Measurements from ENCODE around the gene MCC. TPM values are rescaled to one million over a fixed set of nuclear protein-coding genes. Genes with fewer than 3 reads are reported as not detected.

The MCC gene
- total RNA-seq, 4 donors from 2014 or later: 5.1 to 22.3 (median 13.0) TPM

GRCh38 chr5:113256671-113257452, 231.4 kb downstream of the MCC start:
- 88 to 95% methylated on average over 4 of the region's 4 CpGs for WGBS, 2 donors
- no peaks in the 10 kb centered on the region for H3K36me3 ChIP-seq
- TF ChIP-seq POLR2A (IDR thresholded peaks at IDR 0.05): no peak
- TF ChIP-seq, protein P1, sequence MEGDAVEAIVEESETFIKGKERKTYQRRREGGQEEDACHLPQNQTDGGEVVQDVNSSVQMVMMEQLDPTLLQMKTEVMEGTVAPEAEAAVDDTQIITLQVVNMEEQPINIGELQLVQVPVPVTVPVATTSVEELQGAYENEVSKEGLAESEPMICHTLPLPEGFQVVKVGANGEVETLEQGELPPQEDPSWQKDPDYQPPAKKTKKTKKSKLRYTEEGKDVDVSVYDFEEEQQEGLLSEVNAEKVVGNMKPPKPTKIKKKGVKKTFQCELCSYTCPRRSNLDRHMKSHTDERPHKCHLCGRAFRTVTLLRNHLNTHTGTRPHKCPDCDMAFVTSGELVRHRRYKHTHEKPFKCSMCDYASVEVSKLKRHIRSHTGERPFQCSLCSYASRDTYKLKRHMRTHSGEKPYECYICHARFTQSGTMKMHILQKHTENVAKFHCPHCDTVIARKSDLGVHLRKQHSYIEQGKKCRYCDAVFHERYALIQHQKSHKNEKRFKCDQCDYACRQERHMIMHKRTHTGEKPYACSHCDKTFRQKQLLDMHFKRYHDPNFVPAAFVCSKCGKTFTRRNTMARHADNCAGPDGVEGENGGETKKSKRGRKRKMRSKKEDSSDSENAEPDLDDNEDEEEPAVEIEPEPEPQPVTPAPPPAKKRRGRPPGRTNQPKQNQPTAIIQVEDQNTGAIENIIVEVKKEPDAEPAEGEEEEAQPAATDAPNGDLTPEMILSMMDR (IDR thresholded peaks at IDR 0.05): no peak
- DNase-seq: no peak
- H3K4me3 ChIP-seq (replicated peaks in 1 of 3): no peak overlapping the region
- no peaks in the 10 kb centered on the region for H3K27me3 ChIP-seq
- H3K9me3 ChIP-seq: no peaks in the 10 kb centered on the region
- H3K27ac ChIP-seq: no peak overlapping the region
- intact Hi-C loops (cut with DNase I): no loop called here
- peaks cover 0 to 3% of the 10 kb centered on the region in 2 donors for H3K4me1 ChIP-seq

GRCh38 chr5:113255579-113256386, 232.5 kb downstream of the MCC start:
- H3K27ac ChIP-seq: peak overlapping the region in 1 of 3 donors; percentile 3
- 81 to 91% methylated on average over 5 of the region's 5 CpGs for WGBS, 2 donors
- intact Hi-C loops (cut with DNase I): no loop called here
- no peak for DNase-seq
- TF ChIP-seq, protein P1 (IDR thresholded peaks at IDR 0.05): no peak
- TF ChIP-seq POLR2A (IDR thresholded peaks at IDR 0.05): no peak
- H3K9me3 ChIP-seq: no peaks in the 10 kb centered on the region
- H3K36me3 ChIP-seq: no peaks in the 10 kb centered on the region
- H3K4me1 ChIP-seq: peaks cover 0 to 7% of the 10 kb centered on the region in 2 donors
- no peaks in the 10 kb centered on the region for H3K27me3 ChIP-seq
- no peak overlapping the region for H3K4me3 ChIP-seq (replicated peaks in 1 of 3)

GRCh38 chr5:113255105-113255504, 233.1 kb downstream of the MCC start:
- TF ChIP-seq, protein P1 (IDR thresholded peaks at IDR 0.05): no peak
- TF ChIP-seq POLR2A (IDR thresholded peaks at IDR 0.05): no peak
- intact Hi-C loops (cut with DNase I): no loop called here

GRCh38 chr5:113253037-113253436, 235.2 kb downstream of the MCC start:
- no peaks in the 10 kb centered on the region for H3K9me3 ChIP-seq
- no peak overlapping the region for H3K27ac ChIP-seq
- intact Hi-C loops (cut with DNase I): no loop called here
- no peak for TF ChIP-seq POLR2A (IDR thresholded peaks at IDR 0.05)
- TF ChIP-seq, protein P1 (IDR thresholded peaks at IDR 0.05): no peak
- no peak for DNase-seq
- 96 to 98% methylated on average over 3 of the region's 3 CpGs for whole genome bisulfite sequencing, 2 donors
- no peaks in the 10 kb centered on the region for H3K27me3 ChIP-seq
- peaks cover 0 to 11% of the 10 kb centered on the region in 2 donors for H3K4me1 ChIP-seq
- H3K4me3 ChIP-seq (replicated peaks in 1 of 3): no peak overlapping the region
- H3K36me3 ChIP-seq: no peaks in the 10 kb centered on the region

More at GRCh38 chr5:113255105-113255504, 233.1 kb downstream of the MCC start:
- peaks cover 0 to 11% of the 10 kb centered on the region in 2 donors for H3K4me1 ChIP-seq
- H3K4me3 ChIP-seq (replicated peaks in 1 of 3): no peak overlapping the region
- no peaks in the 10 kb centered on the region for H3K36me3 ChIP-seq
- no peaks in the 10 kb centered on the region for H3K27me3 ChIP-seq
- WGBS, 2 donors: 73 to 76% methylated on average over 4 of the region's 4 CpGs
- no peak for DNase-seq
- peak overlapping the region in 1 of 3 donors; percentile 3 for H3K27ac ChIP-seq
- H3K9me3 ChIP-seq: no peaks in the 10 kb centered on the region

All from thyroid gland (tissue), 4 donors.